ELF-1 (cell line): ENCODE data around the gene FAM163B.

Source experiments
- DNase-seq: peaks from one replicate; pipeline ENCODE4 v3.0.0-alpha.2; 2016; ENCODE audit warnings: low read depth, low spot score

FAM163B gene

GRCh38 chr9:133547116-133547515 is 62.1 kb downstream of the FAM163B start:
- DNase-seq = no peak

GRCh38 chr9:133546287-133546680 is 62.9 kb downstream of the FAM163B start:
- no peak for DNase-seq

- DNase-seq = peak; percentile 58
Measured at GRCh38 chr9:133545494-133546286, 63.5 kb downstream of the FAM163B start.

- DNase-seq = peak; percentile 14
Measured at GRCh38 chr9:133543772-133544467, 65.3 kb downstream of the FAM163B start.

GRCh38 chr9:133542002-133542401 is 67.2 kb downstream of the FAM163B start:
- DNase-seq = no peak

GRCh38 chr9:133540698-133541025 is 68.5 kb downstream of the FAM163B start:
- DNase-seq = peak; percentile 49

GRCh38 chr9:133539991-133540697 is 69.0 kb downstream of the FAM163B start:
- DNase-seq = no peak

- peak; percentile 76 for DNase-seq
Measured at GRCh38 chr9:133538851-133539833, 70.0 kb downstream of the FAM163B start.

- DNase-seq = no peak
Measured at GRCh38 chr9:133538176-133538575, 71.0 kb downstream of the FAM163B start.

GRCh38 chr9:133537257-133537656 is 71.9 kb downstream of the FAM163B start:
- no peak for DNase-seq

GRCh38 chr9:133536536-133536935 is 72.7 kb downstream of the FAM163B start:
- no peak for DNase-seq

GRCh38 chr9:133536080-133536479 is 73.1 kb downstream of the FAM163B start:
- DNase-seq = no peak

GRCh38 chr9:133535306-133535877 is 73.8 kb downstream of the FAM163B start:
- no peak for DNase-seq

- peak; percentile 73 for DNase-seq
Measured at GRCh38 chr9:133534346-133535291, 74.6 kb downstream of the FAM163B start, which contains the start of gene ADAMTSL2. TSS of gene ADAMTSL2 (plus strand) at chr9:133534704. CDS start at chr9:133536713, 2,009 bp downstream.

GRCh38 chr9:133533857-133534256 is 75.3 kb downstream of the FAM163B start:
- no peak for DNase-seq

GRCh38 chr9:133532937-133533668 is 76.1 kb downstream of the FAM163B start:
- peak; percentile 91 for DNase-seq

GRCh38 chr9:133531293-133531692 is 77.9 kb downstream of the FAM163B start:
- DNase-seq = no peak

- no peak for DNase-seq
Measured at GRCh38 chr9:133529874-133530273, 79.3 kb downstream of the FAM163B start.

GRCh38 chr9:133529457-133529856 is 79.7 kb downstream of the FAM163B start:
- DNase-seq = peak; percentile 58
